Mesendoderm (in vitro differentiated cells): ENCODE results near the gene MAPK7.
A peak's percentile ranks its signal among the peaks of the same experiment; 100 is the strongest.

Experiments
- DNase-seq: peaks from one replicate; pipeline ENCODE4 v3.0.0; 2013
- H2AK5ac ChIP-seq: 2 replicates; pipeline ENCODE4 v1.6.1; 2013; ENCODE audit warnings: low read length, inconsistent platforms
- H2BK120ac ChIP-seq: 2 replicates; pipeline ENCODE4 v1.6.1; 2013; ENCODE audit warnings: low read depth, mild to moderate bottlenecking, low read length, moderate library complexity, mixed read lengths
- H2BK15ac ChIP-seq: replicated peaks from 2 replicates; pipeline ENCODE4 v1.6.1; 2013; ENCODE audit warnings: low read depth, mild to moderate bottlenecking, moderate library complexity
- H2BK5ac ChIP-seq: 2 replicates; pipeline ENCODE4 v1.6.1; 2013; ENCODE audit warnings: low read length, inconsistent platforms
- H3K18ac ChIP-seq: 2 replicates; pipeline ENCODE4 v1.6.1; 2013; ENCODE audit warnings: mild to moderate bottlenecking, low read length, mixed read lengths
- H3K23ac ChIP-seq: one replicate; pipeline ENCODE4 v1.6.1; 2013; ENCODE audit warnings: low read length
- H3K27ac ChIP-seq: 2 replicates; pipeline ENCODE4 v1.5.1; 2013; ENCODE audit warnings: low read depth, mild to moderate bottlenecking, inconsistent platforms, low read length, moderate library complexity
- H3K27me3 ChIP-seq: 2 replicates; pipeline ENCODE4 v1.6.1; 2013; ENCODE audit warnings: low read length, control low read depth, mild to moderate bottlenecking, inconsistent platforms; ENCODE audit not compliant: insufficient read depth, poor library complexity
- H3K36me3 ChIP-seq: 2 replicates; pipeline ENCODE4 v1.6.1; 2013; ENCODE audit warnings: low read length, inconsistent platforms; ENCODE audit not compliant: control insufficient read depth, insufficient read depth
- H3K4ac ChIP-seq: one replicate; pipeline ENCODE4 v1.6.1; 2013; ENCODE audit warnings: low read depth, mild to moderate bottlenecking, low read length, moderate library complexity
- H3K4me1 ChIP-seq: 2 replicates; pipeline ENCODE4 v1.6.1; 2013; ENCODE audit warnings: low read depth, low read length, inconsistent platforms; ENCODE audit not compliant: control insufficient read depth
- H3K4me2 ChIP-seq: 2 replicates; pipeline ENCODE4 v1.6.1; 2013; ENCODE audit warnings: low read length
- H3K4me3 ChIP-seq: 2 replicates; pipeline ENCODE4 v1.5.1; 2013; ENCODE audit warnings: mild to moderate bottlenecking, low read length
- H3K56ac ChIP-seq: one replicate; pipeline ENCODE4 v1.6.1; 2013; ENCODE audit warnings: low read length
- H3K79me1 ChIP-seq: 2 replicates; pipeline ENCODE4 v1.6.1; 2013; ENCODE audit warnings: low read length, inconsistent platforms
- H3K79me2 ChIP-seq: 2 replicates; pipeline ENCODE4 v1.6.1; 2013; ENCODE audit warnings: mild to moderate bottlenecking, low read length; ENCODE audit not compliant: control insufficient read depth, insufficient read depth
- H3K9ac ChIP-seq: 2 replicates; pipeline ENCODE4 v1.6.1; 2013; ENCODE audit warnings: low read length, inconsistent platforms
- H4K5ac ChIP-seq: one replicate; pipeline ENCODE4 v1.6.1; 2013; ENCODE audit warnings: low read length
- H4K8ac ChIP-seq: one replicate; pipeline ENCODE4 v1.6.1; 2013; ENCODE audit warnings: low read depth, mild to moderate bottlenecking, control low read depth, low read length, moderate library complexity
- WGBS: extraction: QIAGEN DNeasy Blood & Tissue Kit; methylation state at CpG from one replicate; pipeline ENCODE4 v1.1.7; 2013; ENCODE audit warnings: low lambda C conversion rate, missing lambda C conversion rate; ENCODE audit not compliant: insufficient coverage; ENCODE audit errors: extremely low coverage; 5-methylcytosine and 5-hydroxymethylcytosine counted together

MAPK7 gene

DNA sequence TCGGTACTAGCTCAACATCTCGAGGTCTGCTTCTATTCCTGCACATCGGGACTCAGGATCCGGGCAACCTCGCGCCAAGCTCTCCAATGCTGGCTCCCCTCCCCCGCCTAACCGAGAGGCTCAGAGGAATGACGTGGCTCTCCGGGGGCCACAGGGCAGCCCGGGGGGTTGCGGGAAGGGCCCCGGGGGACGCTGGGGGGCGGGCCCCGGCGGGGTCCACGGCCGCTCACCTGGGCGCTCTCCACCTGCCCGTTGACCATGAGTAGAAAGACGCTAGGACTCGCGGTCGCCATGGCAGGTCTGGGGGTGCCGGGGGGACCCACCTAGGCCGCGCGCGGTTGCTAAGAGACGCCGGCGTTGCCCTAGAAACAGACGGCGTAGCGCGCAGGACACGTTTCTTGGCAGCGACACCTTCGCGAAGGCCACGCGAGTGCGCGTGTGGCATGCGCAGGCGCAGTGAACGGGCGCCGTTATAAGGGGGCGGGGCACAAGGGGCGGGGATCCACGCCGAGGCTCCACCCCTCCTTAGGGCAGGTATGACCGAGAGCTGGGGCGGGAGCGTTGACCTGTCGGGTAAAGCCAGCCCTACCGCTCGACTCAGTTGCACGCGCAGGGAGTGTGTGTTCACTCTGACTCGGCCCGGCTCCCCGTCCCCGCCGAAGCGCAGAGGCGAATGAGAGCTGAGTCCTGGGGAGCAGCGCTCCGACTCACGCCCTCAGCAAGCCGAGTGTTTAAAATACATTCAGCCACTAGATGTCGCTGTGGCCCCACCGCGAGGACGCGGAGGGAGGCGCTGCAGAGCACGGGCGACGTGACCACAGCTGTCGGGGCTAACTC, 15.8 kb upstream of the MAPK7 start, which contains the start of gene B9D1:
TSS of gene B9D1 (minus strand) at position 447 of the 837 bp plus-strand sequence. CDS start at position 293, 154 bp downstream.
- peak within 1 kb of the TSS; percentile 95 for H3K23ac ChIP-seq
- H3K4me2 ChIP-seq = peak within 1 kb of the TSS; percentile 91
- H3K27me3 ChIP-seq = no peaks in the 10 kb centered on the region
- H3K9ac ChIP-seq = peak within 1 kb of the TSS; percentile 88
- H2BK15ac ChIP-seq = no peak within 1 kb of the TSS
- H3K79me1 ChIP-seq = peaks cover 6% of the 10 kb centered on the region
- no peak within 1 kb of the TSS for H4K5ac ChIP-seq
- peak within 1 kb of the TSS; percentile 61 for H3K18ac ChIP-seq
- H3K36me3 ChIP-seq = peaks cover 2% of the 10 kb centered on the region
- peak within 1 kb of the TSS; percentile 26 for H2BK5ac ChIP-seq
- peak within 1 kb of the TSS; percentile 77 for H3K4me3 ChIP-seq
- H3K4me1 ChIP-seq = peaks cover 10% of the 10 kb centered on the region
- peak within 1 kb of the TSS; percentile 26 for H3K27ac ChIP-seq
- WGBS = no CpG with 5 or more reads among the region's 83 CpGs
- H2AK5ac ChIP-seq = no peak within 1 kb of the TSS
- H3K56ac ChIP-seq = peak within 1 kb of the TSS; percentile 94
- DNase-seq = peak; percentile 93
- H2BK120ac ChIP-seq = no peak within 1 kb of the TSS
- peak within 1 kb of the TSS; percentile 50 for H3K4ac ChIP-seq
- H4K8ac ChIP-seq = peak within 1 kb of the TSS; percentile 1
- no peaks in the 10 kb centered on the region for H3K79me2 ChIP-seq

DNA sequence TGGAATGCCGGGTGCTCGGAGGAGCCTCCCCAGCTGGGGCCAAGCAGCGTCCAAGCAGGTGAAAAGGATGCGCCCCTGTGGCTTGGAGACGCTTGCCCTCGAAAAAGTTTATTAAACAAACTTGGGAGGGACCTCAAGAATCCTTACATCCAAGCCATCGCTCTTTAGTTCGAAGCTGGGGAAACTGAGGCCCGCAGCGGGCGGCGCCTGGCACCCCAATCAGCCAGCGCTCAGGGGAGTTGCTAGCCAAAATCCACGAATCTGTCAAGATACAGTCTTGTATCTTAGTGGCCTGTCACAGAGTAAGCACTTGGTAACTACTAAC, 15.2 kb upstream of the MAPK7 start:
- Histone ChIP-seq H3K18ac (no peak overlapping the region), H3K79me1 (peaks cover 6% of the 10 kb centered on the region), H2AK5ac (no peak overlapping the region), H4K5ac (no peak overlapping the region), H3K4me3 (no peak overlapping the region), H3K4ac (no peak overlapping the region), H3K27me3 (no peaks in the 10 kb centered on the region), H3K79me2 (no peaks in the 10 kb centered on the region), H3K27ac (no peak overlapping the region), H3K9ac (peak overlapping the region; percentile 75), H3K4me2 (peak overlapping the region; percentile 0), H2BK5ac (no peak overlapping the region), H3K36me3 (peaks cover 2% of the 10 kb centered on the region), H2BK15ac (no peak overlapping the region), H3K23ac (no peak overlapping the region), H2BK120ac (no peak overlapping the region), H3K56ac (no peak overlapping the region), H3K4me1 (peaks cover 10% of the 10 kb centered on the region), H4K8ac (no peak overlapping the region)
- no peak for DNase-seq
- no CpG with 5 or more reads among the region's 14 CpGs for WGBS

DNA sequence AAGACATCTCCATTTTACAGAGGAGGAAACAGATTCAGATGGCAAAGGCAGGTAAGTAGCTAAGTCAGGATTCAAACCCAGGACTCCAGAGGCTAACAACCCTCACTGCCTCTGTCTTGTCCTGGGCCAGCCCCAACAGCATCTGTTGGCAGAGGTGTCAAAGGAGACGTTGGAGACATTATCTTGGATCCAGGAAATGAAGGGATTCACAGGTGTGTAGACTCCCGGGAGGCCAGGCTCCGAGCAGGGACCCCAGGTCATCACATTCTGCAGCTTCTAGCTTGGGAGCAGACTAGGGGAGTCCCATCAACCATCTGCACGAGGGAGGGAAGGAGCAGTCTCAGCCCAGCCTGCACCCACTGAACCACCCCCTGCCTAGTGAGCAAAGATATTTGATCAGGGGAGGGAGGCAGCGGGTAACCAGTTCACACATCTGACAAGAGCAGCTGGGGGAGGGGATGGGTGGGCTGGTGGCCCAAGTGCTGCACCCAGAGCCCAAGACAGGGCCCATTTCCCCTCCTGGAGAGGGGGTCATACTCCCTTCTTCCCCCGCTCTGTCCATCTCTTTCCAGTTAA, 14.8 kb upstream of the MAPK7 start:
- Histone ChIP-seq H3K27ac (no peak overlapping the region), H3K9ac (peak overlapping the region; percentile 10), H2BK120ac (no peak overlapping the region), H3K79me1 (peaks cover 6% of the 10 kb centered on the region), H3K79me2 (no peaks in the 10 kb centered on the region), H3K4ac (peak overlapping the region; percentile 41), H3K4me1 (peaks cover 10% of the 10 kb centered on the region), H4K8ac (no peak overlapping the region), H3K56ac (peak overlapping the region; percentile 62), H3K36me3 (peaks cover under 1% of the 10 kb centered on the region), H2AK5ac (no peak overlapping the region), H3K4me2 (no peak overlapping the region), H3K23ac (no peak overlapping the region), H3K18ac (peak overlapping the region; percentile 16), H2BK5ac (peak overlapping the region; percentile 35), H3K4me3 (no peak overlapping the region), H2BK15ac (no peak overlapping the region), H3K27me3 (no peaks in the 10 kb centered on the region), H4K5ac (no peak overlapping the region)
- DNase-seq = no peak
- WGBS = no CpG with 5 or more reads among the region's 6 CpGs

DNA sequence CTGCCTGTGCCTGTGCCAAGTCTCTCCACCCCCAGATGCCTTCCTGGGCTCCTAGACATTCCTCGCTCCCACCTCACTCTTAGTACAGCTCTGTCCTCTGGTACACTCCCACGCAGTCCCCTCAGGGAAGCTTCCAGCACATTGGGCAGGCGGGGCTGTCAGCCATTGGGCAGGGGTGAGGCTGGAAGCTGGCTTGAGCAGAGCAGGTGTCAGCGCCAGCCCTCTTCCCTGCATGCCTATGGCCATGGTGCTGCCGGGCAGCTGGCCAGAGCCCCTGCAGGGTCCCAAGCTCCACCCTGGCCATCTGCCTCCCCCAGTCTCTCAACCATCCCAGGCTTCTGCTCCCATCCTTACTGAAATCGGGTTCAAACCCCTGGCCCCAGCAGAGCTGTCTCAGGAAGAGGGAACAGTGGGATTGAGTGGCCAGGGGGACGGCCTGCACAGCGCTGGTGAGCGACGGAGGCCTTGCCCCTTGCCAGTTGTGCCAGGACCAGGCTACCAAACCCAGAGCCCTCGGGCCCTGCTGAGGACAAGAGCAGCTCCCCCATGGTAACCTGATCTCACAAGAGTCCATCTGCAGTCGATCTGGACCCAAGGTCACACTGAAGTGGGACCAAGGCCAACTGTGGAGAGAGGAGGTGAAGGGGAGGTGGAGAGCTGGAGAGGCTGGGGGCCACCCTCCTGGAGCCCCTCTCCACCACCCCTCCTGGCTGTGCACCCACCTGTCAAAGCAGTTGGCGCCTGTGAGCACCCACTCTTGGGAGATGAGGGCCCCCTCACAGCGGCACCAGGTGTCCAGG, 13.4 kb upstream of the MAPK7 start:
- H3K4me1 ChIP-seq = peaks cover 10% of the 10 kb centered on the region
- H3K36me3 ChIP-seq = no peaks in the 10 kb centered on the region
- no peak overlapping the region for H4K8ac ChIP-seq
- H2BK5ac ChIP-seq = peak overlapping the region; percentile 28
- no peak overlapping the region for H3K18ac ChIP-seq
- no peak overlapping the region for H2BK15ac ChIP-seq
- H3K79me2 ChIP-seq = no peaks in the 10 kb centered on the region
- peak overlapping the region; percentile 37 for H3K56ac ChIP-seq
- H3K27me3 ChIP-seq = no peaks in the 10 kb centered on the region
- no peak overlapping the region for H3K4ac ChIP-seq
- H3K9ac ChIP-seq = no peak overlapping the region
- no peak for DNase-seq
- H3K4me3 ChIP-seq = no peak overlapping the region
- H3K4me2 ChIP-seq = no peak overlapping the region
- no peak overlapping the region for H2BK120ac ChIP-seq
- no CpG with 5 or more reads among the region's 14 CpGs for WGBS
- peak overlapping the region; percentile 45 for H3K23ac ChIP-seq
- no peak overlapping the region for H3K27ac ChIP-seq
- H2AK5ac ChIP-seq = peak overlapping the region; percentile 76
- H4K5ac ChIP-seq = no peak overlapping the region
- H3K79me1 ChIP-seq = peaks cover 6% of the 10 kb centered on the region

DNA sequence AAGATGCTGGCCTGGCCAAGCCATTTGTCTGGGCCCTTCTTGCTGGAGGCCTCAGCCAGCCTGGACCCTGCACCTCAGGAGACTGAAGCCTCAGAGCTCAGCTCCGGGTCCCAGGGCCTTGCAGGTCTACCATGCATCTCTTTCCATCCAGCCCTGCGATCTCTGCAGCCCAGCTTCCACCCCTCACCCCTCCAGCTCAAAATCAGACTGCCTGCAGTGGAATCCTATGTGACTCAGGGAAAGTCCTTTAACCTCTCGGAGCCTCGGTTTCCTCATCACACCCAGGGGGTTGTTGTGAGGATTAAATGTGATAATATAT, 12.8 kb upstream of the MAPK7 start:
- Histone ChIP-seq H3K9ac (no peak overlapping the region), H3K79me1 (peaks cover 6% of the 10 kb centered on the region), H3K4ac (no peak overlapping the region), H3K23ac (no peak overlapping the region), H2AK5ac (peak overlapping the region; percentile 78), H3K27me3 (no peaks in the 10 kb centered on the region), H4K8ac (no peak overlapping the region), H3K56ac (no peak overlapping the region), H3K79me2 (no peaks in the 10 kb centered on the region), H3K4me3 (no peak overlapping the region), H3K4me2 (no peak overlapping the region), H4K5ac (no peak overlapping the region), H3K4me1 (peaks cover 10% of the 10 kb centered on the region), H3K27ac (no peak overlapping the region), H2BK15ac (no peak overlapping the region), H3K18ac (no peak overlapping the region), H2BK5ac (no peak overlapping the region), H2BK120ac (no peak overlapping the region), H3K36me3 (no peaks in the 10 kb centered on the region)
- no CpG with 5 or more reads among the region's 4 CpGs for WGBS
- DNase-seq = no peak
